K562 (cell line): ENCODE results near the gene DNAJB13. TPM values are rescaled to one million over a fixed set of nuclear protein-coding genes. Genes with fewer than 3 reads are reported as not detected.

ENCODE experiments used
- ADNP ChIP-seq: fragments of 200-800 bp; sonication (Bioruptor generic); IDR thresholded peaks from 2 replicates; pipeline ENCODE4 v1.6.1; 2016; ENCODE audit warnings: missing genetic modification characterization, missing compliant biosample characterization
- ARHGAP35 ChIP-seq: fragments of 450-650 bp; IDR thresholded peaks from 2 replicates; pipeline ENCODE4 v1.6.1; 2018; ENCODE audit not compliant: partially characterized antibody
- CREB3 ChIP-seq: fragments of 450-650 bp; conservative IDR thresholded peaks from 2 replicates; pipeline ENCODE4 v1.6.1; 2016; ENCODE audit warnings: missing genetic modification characterization, low read depth, mild to moderate bottlenecking, missing compliant biosample characterization, moderate library complexity
- EP300 ChIP-seq: IDR thresholded peaks from 2 replicates; pipeline ENCODE4 v1.6.1; 2012; ENCODE audit warnings: low read length, improper control_type of control experiment
- ETS2 ChIP-seq: IDR thresholded peaks from 2 replicates; pipeline ENCODE4 v1.6.1; 2016; ENCODE audit warnings: borderline replicate concordance, missing genetic modification characterization, mild to moderate bottlenecking, moderate library complexity, missing compliant biosample characterization; ENCODE audit not compliant: poor library complexity, severe bottlenecking
- ETV1 ChIP-seq: fragments of 450-650 bp; conservative IDR thresholded peaks from 2 replicates; pipeline ENCODE4 v1.6.1; 2016; ENCODE audit warnings: missing genetic modification characterization, control low read depth, low read depth, missing compliant biosample characterization
- ETV5 ChIP-seq: sonication (generic); formaldehyde crosslinking; IDR thresholded peaks from 2 replicates; pipeline ENCODE4 v1.4.0; 2020; ENCODE audit warnings: low read depth, mild to moderate bottlenecking, missing genetic modification reagents
- FOXA1 ChIP-seq: fragments of 450-650 bp; IDR thresholded peaks from 2 replicates; pipeline ENCODE4 v1.6.1; 2016; ENCODE audit warnings: mild to moderate bottlenecking, borderline replicate concordance
- HDAC1 ChIP-seq, 2 experiments: fragments of 450-650 bp; IDR thresholded peaks; 2 replicates each; pipeline ENCODE4 v1.6.1; 2016 to 2017; ENCODE audit warnings: inconsistent platforms in 1 of 2, mild to moderate bottlenecking in 1 of 2, moderate library complexity in 1 of 2
- HDAC3 ChIP-seq: fragments of 450-650 bp; IDR thresholded peaks from 2 replicates; pipeline ENCODE4 v1.6.1; 2018; ENCODE audit warnings: borderline replicate concordance, mild to moderate bottlenecking, moderate library complexity; ENCODE audit not compliant: partially characterized antibody
- KDM2B ChIP-seq: fragments of 250-450 bp; sonication (Bioruptor Pico); IDR thresholded peaks from 2 replicates; pipeline ENCODE4 v1.8.0; 2021; ENCODE audit warnings: mild to moderate bottlenecking, moderate library complexity
- KLF16 ChIP-seq: IDR thresholded peaks from 2 replicates; pipeline ENCODE4 v1.6.1; 2016; ENCODE audit warnings: antibody characterized with exemption
- LCOR ChIP-seq: sonication (generic); formaldehyde crosslinking; IDR thresholded peaks from 2 replicates; pipeline ENCODE4 v1.8.0; 2022; ENCODE audit warnings: mild to moderate bottlenecking, missing genetic modification reagents
- NBN ChIP-seq: fragments of 450-650 bp; IDR thresholded peaks from 2 replicates; pipeline ENCODE4 v1.6.1; 2016; ENCODE audit warnings: low read depth, mild to moderate bottlenecking
- PKNOX1 ChIP-seq: fragments of 450-650 bp; IDR thresholded peaks from 2 replicates; pipeline ENCODE4 v1.6.1; 2016
- SNIP1 ChIP-seq: fragments of 450-650 bp; IDR thresholded peaks from 2 replicates; pipeline ENCODE4 v1.7.1; 2017; ENCODE audit warnings: low read depth, mild to moderate bottlenecking
- TAF9B ChIP-seq: fragments of 450-650 bp; IDR thresholded peaks from 2 replicates; pipeline ENCODE4 v1.6.1; 2018; ENCODE audit warnings: mild to moderate bottlenecking; ENCODE audit not compliant: partially characterized antibody
- TCF3 ChIP-seq: sonication (generic); formaldehyde crosslinking; IDR thresholded peaks from 2 replicates; pipeline ENCODE4 v1.4.0; 2020; ENCODE audit warnings: mild to moderate bottlenecking, missing genetic modification reagents
- U2AF1 ChIP-seq: fragments of 200-400 bp; formaldehyde crosslinking; optimal IDR thresholded peaks from 2 replicates; pipeline ENCODE3; 2017; ENCODE audit warnings: mild to moderate bottlenecking, low read depth, low read length, moderate library complexity
- ZNF174 ChIP-seq: fragments of 250-450 bp; sonication (Bioruptor Pico); IDR thresholded peaks from 2 replicates; pipeline ENCODE4 v1.4.0; 2020; ENCODE audit warnings: mild to moderate bottlenecking
- ZNF395 ChIP-seq: fragments of 200-800 bp; sonication (Bioruptor generic); IDR thresholded peaks from 2 replicates; pipeline ENCODE4 v1.6.1; 2017; ENCODE audit warnings: missing genetic modification characterization, missing compliant biosample characterization
- ZNF408 ChIP-seq: fragments of 250-450 bp; sonication (Bioruptor Pico); IDR thresholded peaks from 2 replicates; pipeline ENCODE4 v1.4.0; 2020; ENCODE audit warnings: low read depth, mild to moderate bottlenecking, moderate library complexity
- ZNF589 ChIP-seq: fragments of 200-800 bp; sonication (Bioruptor generic); IDR thresholded peaks from 2 replicates; pipeline ENCODE4 v1.6.1; 2016; ENCODE audit warnings: low read depth, missing genetic modification characterization, missing compliant biosample characterization
- polyA plus RNA-seq, 8 experiments: library from polyadenylated mRNA; depleted of rRNA in 4 of 8; stranded (reverse) in 5 of 8; unstranded in 3 of 8; fragments of >200 nt; fragmentation: Nextera tagmentation in 2 of 8; fragmentation: Illumina TruSeq in 1 of 8; extraction: Ambion mirVana in 2 of 8; extraction: Trizol in 1 of 8; gene quantifications; 2 replicates each; pipeline versions ENCODE4 v1.2.1 to v1.2.3, GENCODE V29; 2011 to 2014; ENCODE audit warnings: inconsistent platforms in 1 of 8, missing spikeins in 1 of 8
- total RNA-seq, 7 experiments: library from RNA; depleted of rRNA in 6 of 7; stranded (reverse); fragments of >200 nt in 6 of 7; fragmentation: Illumina TruSeq in 2 of 7; extraction: Trizol in 2 of 7; gene quantifications; 2 replicates each; pipeline versions ENCODE4 v1.2.1 to v1.2.3, GENCODE V29; 2011 to 2021; ENCODE audit warnings: low replicate concordance in 1 of 7
- TF ChIP-seq, protein P1 (sequence below), 2 experiments: IDR thresholded peaks; 2 replicates each; pipeline ENCODE4 v1.6.1; 2012; ENCODE audit warnings: improper control_type of control experiment in 2 of 2, low read depth in 2 of 2, low read length in 2 of 2, borderline replicate concordance in 1 of 2

Gene DNAJB13
- total and polyA plus RNA-seq, 9 of the 15 experiments (the other 6 are each of a cell fraction or from before 2014, with no cell fraction given), result 0.14 TPM; not detected in 8

GRCh38 chr11:74011360-74012073, 60.7 kb downstream of the DNAJB13 start (continued):
- TF ChIP-seq CREB3 (tag) (peak; percentile 79; the same call in 1 of the 2 replicates), KDM2B (CRISPR knock-in tag) (no peak), HDAC3 (peak; percentile 93), ETV1 (tag) (peak; percentile 69), KLF16 (peak; percentile 98), ZNF174 (CRISPR knock-in tag) (no peak), TCF3 (peak; percentile 100), ADNP (tag) (peak; percentile 84), U2AF1 (no peak), EP300 (peak; percentile 94), ETS2 (tag) (no peak), ZNF395 (CRISPR knock-in tag) (peak; percentile 97), PKNOX1 (peak; percentile 79), TAF9B (no peak), FOXA1 (no peak), ETV5 (CRISPR knock-in tag) (peak; percentile 88), LCOR (CRISPR knock-in tag) (peak; percentile 98), NBN (peak; percentile 98), ZNF408 (CRISPR knock-in tag) (no peak), SNIP1 (no peak), ARHGAP35 (no peak), ZNF589 (CRISPR knock-in tag) (peak; percentile 96), HDAC1 (IDR thresholded peaks at IDR 0.05) (peak; percentile 75 to 89)
- TF ChIP-seq, protein P1, sequence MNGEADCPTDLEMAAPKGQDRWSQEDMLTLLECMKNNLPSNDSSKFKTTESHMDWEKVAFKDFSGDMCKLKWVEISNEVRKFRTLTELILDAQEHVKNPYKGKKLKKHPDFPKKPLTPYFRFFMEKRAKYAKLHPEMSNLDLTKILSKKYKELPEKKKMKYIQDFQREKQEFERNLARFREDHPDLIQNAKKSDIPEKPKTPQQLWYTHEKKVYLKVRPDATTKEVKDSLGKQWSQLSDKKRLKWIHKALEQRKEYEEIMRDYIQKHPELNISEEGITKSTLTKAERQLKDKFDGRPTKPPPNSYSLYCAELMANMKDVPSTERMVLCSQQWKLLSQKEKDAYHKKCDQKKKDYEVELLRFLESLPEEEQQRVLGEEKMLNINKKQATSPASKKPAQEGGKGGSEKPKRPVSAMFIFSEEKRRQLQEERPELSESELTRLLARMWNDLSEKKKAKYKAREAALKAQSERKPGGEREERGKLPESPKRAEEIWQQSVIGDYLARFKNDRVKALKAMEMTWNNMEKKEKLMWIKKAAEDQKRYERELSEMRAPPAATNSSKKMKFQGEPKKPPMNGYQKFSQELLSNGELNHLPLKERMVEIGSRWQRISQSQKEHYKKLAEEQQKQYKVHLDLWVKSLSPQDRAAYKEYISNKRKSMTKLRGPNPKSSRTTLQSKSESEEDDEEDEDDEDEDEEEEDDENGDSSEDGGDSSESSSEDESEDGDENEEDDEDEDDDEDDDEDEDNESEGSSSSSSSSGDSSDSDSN (IDR thresholded peaks at IDR 0.05; ENCODE audit: borderline replicate concordance in 1 of 2, low read depth in 2 of 2, low read length in 2 of 2), result peak in 1 of 2 experiments; percentile 74; a peak in 1 of 4 replicates
